Activated naive CD8-positive, alpha-beta T cell treated with anti-CD3 and anti-CD28 coated beads, Interleukin-2, amount 50 U/mL, for 16 hours (primary cell): ENCODE results near the gene ZBP1.

Experiments
- DNase-seq: peaks from one replicate; pipeline ENCODE4 v3.0.0-alpha.2; 2020; ENCODE audit warnings: low read depth, low spot score

The ZBP1 gene

DNA sequence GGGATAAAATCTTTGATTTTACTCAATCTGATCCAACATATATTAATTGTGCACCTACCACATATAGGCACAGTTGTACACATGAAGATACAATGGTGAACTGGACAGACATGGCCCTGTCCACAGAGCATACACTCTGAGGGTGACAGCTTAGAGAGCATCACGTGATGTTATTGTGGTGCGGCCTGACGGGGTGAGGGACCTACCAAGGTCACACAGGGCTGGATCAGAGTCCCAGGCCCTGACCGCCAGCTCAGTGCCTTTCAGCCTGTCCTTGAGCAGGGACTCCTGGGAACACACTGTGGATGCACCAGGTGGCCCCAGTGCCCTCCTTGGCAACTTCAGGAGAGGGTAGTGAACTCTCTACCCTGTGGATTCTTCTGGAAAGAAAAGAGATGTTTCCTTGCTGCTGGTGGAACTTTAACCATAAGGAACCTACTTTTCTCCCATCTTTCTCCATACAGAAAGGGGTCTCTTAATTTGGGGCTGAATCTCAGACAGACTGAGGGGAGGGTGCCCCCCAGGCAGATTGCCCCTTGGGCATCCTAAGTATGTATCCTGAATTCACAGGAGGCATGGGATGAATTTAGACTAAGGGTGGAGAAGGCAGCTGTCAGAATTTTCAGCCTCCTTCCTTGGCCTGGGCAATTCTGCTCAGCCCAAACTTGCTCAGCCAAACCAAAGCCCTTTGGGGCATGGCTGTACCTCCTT is 32.8 kb downstream of the ZBP1 start:
- DNase-seq: no peak

- no peak for DNase-seq
Measured at GRCh38 chr20:57586943-57587277, 33.3 kb downstream of the ZBP1 start.

DNA sequence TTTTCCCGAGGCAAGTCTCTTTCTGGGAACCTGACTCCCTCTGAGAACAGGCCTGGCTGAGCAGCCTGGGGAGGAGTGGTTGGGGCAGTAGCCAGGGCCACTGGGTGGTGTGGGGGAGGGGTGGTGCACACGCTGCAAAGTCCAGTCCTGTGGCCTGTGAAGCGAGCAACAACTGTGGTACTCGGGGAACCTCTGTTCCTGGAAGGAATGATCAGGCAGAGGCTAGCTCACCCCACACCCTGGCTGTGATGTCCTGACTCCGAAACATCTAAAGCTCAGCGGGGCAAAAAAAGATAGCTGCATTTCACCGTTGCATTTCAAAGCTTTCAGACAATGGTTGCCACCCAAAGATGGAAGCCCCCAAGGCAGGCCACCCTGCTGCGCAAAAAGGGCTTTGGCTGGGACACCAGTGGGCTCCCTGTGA is 33.8 kb downstream of the ZBP1 start:
- no peak for DNase-seq

DNA sequence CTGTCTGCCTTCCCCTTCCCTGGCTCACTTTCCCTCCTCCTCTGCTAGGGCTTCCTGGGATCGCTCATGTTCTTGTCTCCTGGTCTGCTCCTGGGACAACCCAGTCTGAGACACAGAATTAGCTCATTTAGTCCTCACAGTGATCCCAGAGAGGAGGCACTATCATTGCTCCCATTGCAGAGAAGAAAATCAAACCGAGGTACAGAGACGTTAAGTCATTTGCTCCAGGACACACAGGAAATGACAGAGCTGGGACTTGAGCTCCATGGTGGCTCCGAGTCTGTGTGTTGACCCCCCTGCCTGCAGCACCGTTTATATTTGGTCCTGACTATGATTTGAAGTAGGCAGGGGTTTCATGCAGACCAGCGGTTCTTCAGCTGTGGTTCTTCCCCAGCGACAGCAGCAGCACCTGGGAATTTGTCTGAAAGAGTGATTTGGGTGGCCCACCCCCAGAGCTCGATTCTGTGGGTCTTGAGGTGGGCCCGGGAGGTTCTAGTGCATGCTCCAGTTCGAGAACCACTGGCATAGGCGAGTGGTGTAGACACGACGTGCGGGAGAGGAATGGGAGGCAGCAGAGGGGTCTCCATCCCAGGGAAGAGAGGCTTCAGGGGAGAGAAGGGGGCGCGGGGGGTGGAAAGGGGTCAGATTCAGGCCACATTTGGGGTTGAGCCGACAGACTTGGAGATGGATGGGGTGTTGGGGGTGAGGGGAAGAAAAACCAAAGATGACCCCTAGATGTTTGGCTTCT is 34.6 kb downstream of the ZBP1 start:
- no peak for DNase-seq

- no peak for DNase-seq
Measured at GRCh38 chr20:57584768-57585461, 35.3 kb downstream of the ZBP1 start.

GRCh38 chr20:57583289-57584257 is 36.7 kb downstream of the ZBP1 start:
- DNase-seq: no peak

DNA sequence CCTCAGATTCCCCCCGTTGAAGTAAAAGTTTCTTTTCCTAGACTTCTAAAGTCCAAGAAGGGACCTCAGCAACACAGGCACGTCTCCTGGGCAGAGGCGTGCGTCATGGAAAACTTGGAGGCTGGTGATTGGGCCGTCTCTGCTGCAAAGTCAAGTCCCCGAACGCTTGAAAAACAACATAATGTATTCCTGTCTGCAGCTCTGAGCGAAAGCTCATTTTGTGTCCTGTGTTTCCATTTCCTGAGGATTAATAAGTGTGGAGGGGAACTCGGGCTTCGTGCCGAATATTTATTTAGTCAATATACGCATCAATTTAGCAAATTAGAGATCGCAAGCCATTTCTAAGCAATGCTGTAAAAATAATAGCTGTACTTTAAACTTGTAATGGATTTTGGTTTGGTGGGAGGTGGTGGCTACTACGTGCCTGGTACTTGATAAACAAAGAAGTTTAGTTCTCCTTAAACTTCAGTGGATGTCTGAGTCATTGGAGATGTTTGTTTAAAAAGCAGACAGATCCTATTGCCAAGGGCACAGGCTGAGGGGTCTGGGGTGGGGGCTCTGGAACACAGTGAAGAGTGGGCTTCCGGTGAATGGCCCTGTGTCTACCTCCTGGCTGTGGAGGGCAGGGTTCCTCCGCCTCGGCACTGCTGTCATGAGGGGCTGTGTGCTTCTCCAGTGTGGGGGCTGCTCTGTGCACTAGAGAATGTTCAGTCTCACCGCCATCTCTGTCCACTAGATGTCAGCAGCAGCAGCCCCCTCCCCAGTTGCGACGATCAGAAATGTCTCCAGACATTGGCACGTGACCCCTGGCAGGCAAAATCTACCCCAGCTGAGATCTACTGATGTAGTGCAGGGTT is 37.6 kb downstream of the ZBP1 start:
- no peak for DNase-seq

GRCh38 chr20:57582029-57582378 is 38.2 kb downstream of the ZBP1 start:
- no peak for DNase-seq

- no peak for DNase-seq
Measured at GRCh38 chr20:57581202-57582028, 38.8 kb downstream of the ZBP1 start.

DNA sequence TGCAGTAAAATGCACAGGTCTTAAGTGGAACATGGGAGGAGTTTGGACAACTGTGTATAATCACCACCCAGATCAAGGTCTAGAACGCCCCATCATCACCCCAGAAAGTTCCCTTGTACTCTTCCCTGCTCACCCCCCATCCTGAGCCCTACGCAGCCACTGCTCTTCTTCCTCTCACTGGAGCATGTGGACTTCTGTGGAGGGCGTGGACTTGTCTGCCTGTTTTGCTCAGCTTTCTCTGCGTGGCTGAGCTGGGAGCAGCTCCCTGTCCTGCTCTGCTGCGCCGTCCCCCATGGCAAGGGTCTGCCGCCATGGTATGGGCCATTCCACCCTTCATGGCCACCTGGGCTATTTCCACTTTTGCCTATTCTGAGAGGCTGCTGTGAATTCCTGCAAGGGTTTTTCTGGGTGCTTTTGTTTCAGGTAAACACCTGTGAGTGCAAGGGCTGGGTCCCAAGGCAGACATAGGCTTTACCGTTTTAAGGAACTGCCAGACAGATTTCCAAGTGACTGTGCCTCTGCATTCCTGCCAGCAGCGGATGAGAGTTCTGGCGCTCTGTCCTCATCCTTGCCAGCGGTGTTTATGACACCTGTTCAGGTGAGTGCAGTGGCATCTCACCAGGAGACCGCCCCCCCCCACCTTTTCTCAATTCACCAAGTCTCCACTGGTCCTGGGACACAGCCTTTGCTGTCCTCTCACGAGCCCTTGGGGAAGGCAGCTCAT is 39.6 kb downstream of the ZBP1 start:
- no peak for DNase-seq

DNA sequence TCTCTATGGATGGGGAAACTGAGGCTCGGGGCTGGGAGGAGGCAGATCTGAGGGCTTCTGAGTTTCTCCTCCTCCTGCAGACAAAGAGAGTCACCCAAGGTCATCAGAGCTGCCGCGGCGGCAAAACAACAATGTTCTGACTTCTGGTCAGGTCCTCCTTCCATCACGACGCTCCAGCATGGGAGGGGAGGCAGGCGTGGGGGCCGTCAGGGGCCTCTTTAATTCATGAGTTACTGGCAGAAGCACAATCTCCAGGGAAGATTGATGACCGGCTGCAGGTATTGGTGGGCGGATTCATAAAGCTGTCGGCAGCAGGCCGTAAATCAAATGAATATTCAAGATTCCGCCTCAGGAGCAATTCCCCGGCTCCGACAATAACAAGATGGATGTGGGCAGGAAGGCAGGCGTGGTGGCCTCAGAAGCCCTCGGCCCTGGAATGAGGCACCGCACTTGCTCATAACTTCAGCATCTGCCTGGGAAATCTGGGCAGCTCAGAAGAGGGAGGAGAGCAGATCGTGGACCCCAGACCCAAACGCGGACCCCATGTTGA is 40.3 kb downstream of the ZBP1 start:
- no peak for DNase-seq

GRCh38 chr20:57579331-57579897 is 40.8 kb downstream of the ZBP1 start:
- DNase-seq: no peak

DNA sequence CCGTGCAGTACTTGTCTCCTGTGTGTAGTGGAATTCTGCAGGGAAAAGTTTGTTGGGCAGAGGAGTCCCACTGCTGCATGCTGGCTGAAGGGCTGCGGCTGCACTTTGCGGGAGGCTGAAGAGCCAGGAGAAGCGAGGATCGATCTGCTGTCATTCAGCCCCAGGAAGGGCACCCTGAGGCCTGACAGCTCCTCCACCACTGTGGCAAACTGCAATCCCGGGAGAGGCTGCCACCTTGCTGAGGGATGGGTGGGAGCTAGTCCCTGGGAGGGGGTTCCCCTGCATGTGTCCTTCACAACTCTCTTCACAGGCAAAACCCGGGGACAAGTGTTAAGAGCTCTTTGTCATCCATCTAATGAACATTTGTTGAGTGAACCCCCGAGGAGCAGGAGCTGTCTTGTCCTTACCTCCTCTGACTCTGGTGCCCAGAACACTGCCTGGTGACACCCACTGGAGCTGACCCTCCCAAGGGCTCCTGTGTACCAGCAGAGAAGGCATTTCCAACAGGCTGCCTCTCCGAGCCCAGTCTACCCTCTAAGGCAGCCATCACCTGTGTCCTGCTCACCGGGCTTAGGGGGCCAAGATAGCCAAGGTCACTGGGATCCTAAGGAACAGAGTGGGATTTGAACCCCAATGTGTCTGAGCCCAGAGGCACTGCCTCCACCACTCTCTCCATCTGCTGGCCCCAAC is 41.6 kb downstream of the ZBP1 start:
- DNase-seq: no peak

DNA sequence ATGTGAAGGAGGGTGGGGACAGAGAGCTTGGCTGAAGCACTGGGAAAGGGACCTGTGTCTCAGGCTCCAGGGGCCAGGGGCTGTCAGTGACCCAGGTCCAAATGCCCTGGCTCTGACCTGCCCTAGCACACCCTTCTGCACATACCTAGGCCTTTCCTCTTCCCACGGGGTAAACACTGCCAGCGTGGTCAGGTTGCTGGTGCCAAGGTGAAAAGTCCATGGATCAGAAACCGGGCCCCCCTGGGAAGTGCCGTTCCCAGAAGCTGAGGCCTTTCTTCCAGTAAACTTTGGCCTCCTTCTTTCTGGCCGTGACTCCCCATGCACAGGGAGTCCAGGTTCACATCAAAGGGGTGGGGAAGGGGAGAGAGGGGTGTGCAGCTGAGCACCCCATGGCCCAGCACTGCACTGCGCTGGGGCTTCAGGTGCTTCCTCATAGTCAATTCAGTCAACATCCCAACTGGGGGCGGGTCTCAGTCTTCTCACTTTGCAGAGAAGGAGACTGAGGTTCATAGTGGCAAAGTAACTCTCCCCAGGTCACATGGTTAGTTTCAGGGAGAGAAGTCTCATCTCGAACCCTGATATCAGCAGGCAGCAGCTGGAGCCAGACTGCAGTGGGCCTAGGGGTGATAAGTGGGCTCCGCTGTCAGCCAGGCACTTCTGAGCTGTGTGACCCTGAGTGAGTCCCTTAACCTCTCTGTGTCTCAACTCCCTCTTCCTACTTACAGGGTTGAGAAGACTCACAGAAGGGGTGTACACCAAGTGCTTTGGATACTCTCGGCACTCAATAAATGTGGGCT is 42.3 kb downstream of the ZBP1 start:
- no peak for DNase-seq

GRCh38 chr20:57576617-57577550 is 43.3 kb downstream of the ZBP1 start:
- DNase-seq: no peak

DNA sequence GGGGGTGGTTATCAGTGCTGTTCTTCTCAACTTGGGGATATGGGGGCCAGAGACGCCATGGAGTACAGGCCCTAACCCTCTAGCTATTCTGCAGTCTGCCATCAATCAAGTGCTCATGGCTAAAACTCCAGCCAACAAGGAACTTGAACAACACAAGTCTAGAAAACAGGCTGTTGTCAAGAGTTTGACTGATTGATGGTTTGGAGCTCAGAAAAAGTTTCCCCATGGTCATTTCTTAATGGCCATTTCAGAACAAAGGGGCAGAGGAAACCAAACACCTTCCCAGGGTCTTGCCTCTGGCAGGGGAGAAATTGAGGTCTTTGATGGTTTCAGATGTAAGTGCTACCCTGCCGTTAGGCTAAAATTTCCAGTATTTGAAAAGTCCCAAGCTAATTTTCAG is 44.2 kb downstream of the ZBP1 start:
- no peak for DNase-seq
